Activated CD8-positive, alpha-beta memory T cell treated with anti-CD3 and anti-CD28 coated beads for 1 hour (primary cell): ENCODE results near the gene KCND2.
"Not testable (repeated sequence)": the region's sequence is repeated elsewhere in the genome, so short reads cannot be mapped to it uniquely, and the experiment has no call there.

ENCODE experiments used
- DNase-seq, 2 donors: peaks; one replicate each; pipeline ENCODE4 v3.0.0-alpha.2; 2020; ENCODE audit warnings: low read depth in 1 of 2; ENCODE audit errors: extremely low read depth in 1 of 2

The KCND2 gene

DNA sequence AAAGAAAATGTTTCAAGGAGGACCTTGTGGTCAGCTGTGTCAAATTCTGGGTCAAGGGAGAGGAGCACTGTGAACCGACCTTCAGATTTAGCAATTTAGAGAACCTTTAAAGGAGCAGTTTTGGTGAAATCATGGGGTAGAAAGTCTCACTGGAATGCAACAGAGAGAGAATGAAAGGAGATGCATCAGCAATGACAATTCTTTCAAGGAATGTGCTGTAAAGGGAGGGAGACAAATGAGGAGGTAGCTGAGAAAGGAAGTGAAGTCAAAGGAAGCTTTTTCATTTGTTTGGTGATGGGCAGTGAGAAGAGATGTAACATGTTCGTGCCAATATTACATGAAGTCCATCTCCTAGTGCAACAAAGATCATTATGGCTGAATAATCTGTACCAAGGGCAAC, 418.9 kb downstream of the KCND2 start:
- no peak for DNase-seq

- no peak for DNase-seq
Observed at GRCh38 chr7:120695848-120696247, 422.9 kb downstream of the KCND2 start.

DNA sequence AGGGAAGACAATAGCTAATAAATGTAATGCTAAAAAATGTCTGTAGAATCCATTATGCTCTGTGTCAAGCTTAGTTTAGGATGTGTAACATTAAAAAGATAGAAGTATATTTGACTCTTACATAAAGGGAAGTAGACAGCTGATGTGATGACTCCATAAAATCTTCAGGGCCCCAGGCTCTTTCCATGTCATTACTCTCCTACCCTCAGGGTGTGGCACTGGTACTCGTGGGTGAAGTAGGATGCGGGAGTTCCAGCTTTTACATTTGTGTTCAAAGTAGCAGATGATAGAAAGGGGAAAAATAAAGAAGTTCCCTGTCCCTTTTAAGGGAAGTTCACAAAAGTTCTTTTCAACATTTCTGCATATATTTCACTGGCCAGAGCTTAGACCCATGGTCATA, 427.8 kb downstream of the KCND2 start:
- no peak for DNase-seq

DNA sequence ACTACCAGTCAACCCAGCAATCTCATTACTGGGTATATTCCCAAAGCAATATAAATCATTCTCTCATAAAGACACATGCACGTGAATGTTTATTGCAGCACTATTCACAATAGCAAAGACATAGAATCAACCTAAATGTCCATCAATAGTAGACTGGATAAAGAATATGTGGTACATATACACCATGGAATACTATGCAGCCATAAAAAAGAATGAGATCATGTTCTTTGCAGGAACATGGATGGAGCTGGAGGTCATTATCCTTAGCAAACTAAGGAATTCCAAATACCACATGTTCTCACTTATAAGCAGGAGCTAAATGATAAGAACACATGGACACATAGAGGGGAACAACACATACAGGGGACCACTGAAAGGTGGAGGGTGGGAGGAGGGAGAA, 429.4 kb downstream of the KCND2 start:
- DNase-seq = not testable (repeated sequence)

DNA sequence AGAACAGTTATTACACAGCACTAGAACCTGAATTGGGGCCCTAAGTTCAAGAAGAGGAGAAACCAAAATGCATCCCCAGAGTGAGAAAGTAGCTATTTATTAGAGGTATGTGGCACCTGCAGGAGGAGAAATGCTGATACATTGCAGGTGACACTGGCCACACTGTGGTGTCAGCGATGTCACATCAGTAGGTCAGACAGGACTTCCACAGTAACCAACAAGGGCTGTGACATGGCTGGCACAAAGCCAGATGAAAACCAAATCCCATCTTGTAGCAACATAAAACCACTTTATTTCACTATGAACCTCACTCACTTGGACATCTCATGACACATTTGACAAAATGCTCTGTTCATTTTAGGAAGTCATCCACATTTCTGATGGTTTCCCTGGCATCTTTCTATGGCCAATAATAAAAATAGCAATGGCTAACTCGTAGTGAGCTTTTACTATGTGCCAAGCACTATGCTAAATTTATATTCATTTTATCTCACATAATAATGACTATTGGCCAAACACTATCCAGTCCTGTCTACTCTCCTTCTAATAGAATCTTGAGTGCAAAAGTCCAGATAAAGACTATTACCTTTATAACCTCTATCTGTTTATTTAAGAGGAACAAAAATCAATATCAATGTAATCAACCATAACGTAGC, 430.7 kb downstream of the KCND2 start:
- no peak for DNase-seq

DNA sequence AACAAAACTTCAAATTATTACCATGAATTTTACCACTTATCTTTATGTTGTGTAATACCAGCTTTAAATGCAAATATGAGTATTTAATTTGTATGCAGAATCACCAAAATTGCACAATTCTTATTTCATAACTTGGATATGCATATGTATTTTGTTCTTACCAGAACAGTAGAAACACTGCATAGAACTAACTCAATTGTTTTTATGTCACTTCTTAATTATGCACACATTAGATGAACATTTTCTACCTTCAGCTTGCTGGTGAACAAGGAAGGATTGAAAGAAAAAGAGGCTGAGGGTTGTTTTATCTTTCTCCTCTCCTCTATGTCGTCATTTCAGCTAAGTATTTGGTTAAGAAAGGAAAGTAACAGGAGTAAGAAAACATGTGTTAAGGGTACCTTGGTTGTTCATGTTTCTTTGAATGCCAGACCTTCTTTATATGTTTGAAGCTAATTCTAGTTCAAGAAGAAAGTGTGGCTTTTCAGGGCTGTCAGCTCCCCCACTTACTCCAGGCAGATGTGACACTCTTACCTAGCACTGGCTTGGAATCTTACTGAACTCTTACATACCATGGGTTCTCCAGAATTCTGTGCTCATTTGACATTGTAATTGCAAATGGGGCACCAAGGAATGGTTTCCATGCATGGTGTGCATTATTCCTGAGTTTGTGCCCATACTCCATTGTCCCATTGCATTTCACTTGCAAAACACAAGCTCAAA, 436.4 kb downstream of the KCND2 start:
- DNase-seq = no peak

GRCh38 chr7:120709972-120710320, 437.0 kb downstream of the KCND2 start:
- DNase-seq = no peak

DNA sequence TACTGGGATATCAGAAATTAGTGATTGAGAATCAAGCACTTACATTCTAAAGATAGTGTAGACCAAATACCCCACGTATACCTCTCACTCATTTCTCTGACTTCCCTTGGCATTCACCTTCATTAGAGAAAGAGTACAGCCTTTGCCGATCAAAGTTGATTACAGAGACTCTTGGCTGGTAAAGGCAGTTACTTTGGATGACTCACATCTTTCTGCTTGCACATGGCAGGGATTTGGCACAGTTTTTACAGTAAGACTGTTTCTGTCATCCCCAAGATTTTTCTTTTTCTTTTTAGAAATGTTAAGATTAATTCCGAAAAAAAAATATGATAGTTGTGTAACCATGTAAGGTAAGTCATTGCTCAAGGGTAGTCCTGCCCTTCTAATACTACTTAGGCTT, 442.0 kb downstream of the KCND2 start:
- DNase-seq = no peak

DNA sequence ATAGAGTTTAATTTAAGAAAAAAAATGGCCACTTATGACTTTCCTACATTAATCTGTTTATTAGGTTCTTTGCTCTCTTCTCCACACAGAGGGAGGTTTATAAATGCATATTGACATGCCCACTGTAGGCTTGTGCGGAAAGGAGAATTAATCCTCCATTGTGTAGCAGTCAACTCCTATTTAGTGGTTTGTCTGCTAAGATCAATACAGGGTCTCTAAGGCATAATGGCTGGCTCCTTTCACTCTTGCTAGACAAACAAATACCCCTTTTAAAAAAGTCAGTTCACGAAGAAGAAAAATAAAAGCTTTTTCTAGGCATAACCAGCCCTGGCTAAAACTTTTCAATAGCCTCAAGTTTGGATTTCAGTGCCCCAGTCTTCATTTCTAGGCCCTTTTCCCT, 443.3 kb downstream of the KCND2 start:
- DNase-seq = no peak

DNA sequence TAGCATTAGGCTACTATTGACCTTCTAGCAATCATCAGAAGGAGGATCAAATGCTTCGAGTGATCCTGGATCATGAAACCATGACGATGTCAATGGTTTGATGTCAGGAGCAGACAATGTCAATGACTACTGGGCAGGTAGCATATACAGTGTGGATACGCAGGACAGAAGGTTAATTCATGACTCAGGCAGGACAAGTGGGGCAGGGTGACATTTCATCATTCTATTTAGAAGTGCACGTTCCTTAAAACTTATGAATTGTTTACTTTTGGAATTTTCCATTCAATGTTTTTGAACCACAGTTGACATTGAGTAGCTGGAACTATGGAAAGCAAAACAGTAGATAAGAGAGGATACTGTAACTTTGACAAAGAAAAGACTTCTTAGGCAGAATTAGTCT, 444.2 kb downstream of the KCND2 start:
- no peak for DNase-seq

GRCh38 chr7:120718361-120718760, 445.4 kb downstream of the KCND2 start:
- no peak for DNase-seq

DNA sequence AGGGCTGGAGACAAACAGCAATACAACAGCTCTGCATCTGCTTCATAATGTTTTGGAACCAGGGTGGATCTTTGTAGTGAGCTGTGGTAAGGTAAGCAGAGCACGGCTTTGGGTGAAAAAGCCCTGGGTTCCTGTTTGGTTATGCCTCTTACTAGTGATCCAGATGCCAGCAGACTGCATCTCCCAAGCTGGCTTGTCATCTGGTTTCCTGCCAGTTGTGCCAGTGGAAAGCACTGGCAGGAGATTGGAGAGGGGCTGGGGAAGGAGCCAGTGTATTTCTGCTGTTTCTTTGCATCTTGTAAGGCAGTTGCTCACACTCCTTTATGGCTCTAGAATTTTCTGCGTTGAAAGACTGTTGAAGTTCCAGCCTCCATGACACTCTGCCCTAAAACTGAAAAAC, 447.3 kb downstream of the KCND2 start:
- no peak for DNase-seq

DNA sequence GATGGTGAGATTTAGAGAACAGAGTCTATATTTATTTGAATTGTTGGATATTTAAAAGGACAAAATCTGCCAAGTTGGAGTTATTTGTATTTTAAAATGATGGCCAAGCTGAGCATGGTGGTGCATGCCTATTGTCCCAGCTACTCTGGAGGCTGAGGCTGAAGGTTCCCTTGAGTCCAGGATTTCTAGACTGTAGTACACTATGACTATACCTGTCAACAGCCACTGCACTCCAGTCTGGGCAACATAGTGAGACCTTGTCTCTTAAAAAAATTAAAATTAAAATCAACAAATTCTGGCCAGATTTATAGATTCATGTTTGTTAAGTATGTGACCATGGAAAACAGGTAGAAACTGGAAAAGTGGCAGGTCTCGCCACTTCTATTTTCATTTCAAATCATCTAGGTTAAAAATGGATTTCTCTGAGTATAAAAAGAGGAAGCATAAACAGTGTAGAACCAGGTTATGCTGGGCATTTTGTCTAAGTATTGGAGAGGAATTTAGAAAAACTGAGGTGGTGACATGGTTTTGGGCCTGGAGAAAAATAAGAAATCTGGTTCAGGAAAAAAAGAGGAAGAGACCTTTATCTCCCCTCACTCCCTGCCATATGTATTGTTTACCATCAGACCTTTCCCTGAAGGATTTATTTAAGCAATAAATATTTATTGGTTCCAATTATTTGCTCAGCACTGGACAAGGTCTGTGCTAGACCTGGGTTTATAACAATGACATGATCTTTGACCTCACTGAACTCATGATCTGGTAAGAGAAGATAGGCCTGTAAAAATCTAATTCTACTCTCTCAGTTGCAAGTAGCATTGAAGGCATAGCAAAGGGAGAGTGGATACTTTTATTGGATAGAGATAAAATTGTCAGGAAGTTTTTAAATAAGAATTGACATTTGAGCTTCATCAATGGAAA, 450.8 kb downstream of the KCND2 start:
- DNase-seq = no peak

- DNase-seq = no peak
Observed at GRCh38 chr7:120724448-120724847, 451.5 kb downstream of the KCND2 start.

DNA sequence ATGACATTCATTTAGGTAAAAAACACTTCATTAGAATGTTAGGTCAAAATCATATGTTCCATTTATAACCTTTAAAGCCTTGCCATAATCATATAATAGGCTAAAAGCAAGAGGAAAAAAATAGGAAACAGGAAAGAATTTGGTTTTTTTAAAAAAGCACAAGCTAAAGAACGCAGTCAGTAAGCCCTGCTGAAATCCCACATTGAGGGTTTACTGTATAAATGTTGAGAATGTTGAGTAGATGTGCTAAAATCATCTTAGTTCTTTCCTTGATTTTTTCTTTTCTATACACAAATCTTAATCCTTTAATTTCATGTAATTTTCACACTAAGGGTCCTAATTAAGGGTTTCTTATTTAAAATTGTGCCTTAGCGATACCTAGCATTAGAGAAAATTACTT, 452.0 kb downstream of the KCND2 start:
- no peak for DNase-seq

GRCh38 chr7:120725376-120726039, 452.5 kb downstream of the KCND2 start:
- no peak for DNase-seq

DNA sequence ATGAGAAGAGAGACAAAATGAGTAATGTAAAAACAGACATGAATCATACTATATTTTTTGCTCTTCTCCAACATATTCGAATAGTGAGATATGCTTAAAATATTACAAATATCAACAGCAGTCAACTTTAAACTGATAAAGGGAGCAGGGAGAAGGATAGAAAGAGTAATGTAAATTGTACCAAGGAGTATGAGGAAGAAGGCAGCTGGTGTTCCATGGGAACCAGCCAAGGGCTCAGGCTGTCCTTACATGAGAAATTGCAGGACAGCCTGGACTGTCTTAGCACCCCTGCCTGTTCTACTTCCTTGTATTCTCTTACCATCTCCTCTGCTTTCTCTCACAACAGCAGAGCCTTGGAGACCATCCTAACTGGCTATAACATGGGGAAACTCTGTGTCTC, 456.3 kb downstream of the KCND2 start:
- DNase-seq = no peak

DNA sequence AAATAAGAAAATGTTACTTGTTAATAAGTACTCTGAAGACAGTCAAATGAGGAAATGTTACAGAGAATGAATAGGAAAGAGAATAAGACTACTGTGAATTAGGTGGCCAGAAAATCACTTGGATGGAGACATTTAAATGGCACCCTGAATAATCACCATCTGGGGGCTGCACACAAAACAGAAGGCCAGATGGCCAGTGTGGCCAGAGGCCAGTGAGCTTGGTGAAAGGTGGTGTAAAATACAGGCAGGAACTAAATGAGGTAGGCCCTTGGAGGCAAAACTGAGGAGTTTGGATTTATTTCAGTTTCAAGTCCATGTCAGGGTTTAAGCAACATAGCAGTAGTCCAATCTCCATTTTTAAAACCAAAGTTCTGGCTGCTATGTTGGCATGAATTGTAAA, 458.3 kb downstream of the KCND2 start:
- DNase-seq = no peak

GRCh38 chr7:120732256-120732655, 459.3 kb downstream of the KCND2 start:
- DNase-seq = no peak

DNA sequence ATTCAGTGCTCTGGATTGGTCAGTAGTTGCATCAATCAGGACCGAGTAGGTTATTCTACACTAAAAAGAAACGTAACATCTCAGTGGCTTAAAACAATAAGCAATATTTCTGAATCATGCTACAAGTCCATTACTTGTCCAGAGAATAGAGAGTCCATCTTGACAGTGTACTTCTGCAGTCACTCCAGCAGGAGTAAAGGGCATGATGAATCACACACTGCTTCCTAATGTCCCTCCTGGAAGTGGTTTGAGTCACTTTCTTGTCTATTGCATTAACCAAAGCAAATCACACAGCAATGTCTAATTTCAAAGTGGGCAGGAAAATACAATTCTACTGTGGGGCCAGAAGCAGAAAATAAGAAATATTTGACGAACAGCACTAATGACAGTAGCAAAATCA, 460.2 kb downstream of the KCND2 start:
- DNase-seq = no peak

GRCh38 chr7:120733835-120734234, 460.9 kb downstream of the KCND2 start:
- no peak for DNase-seq
